GM04504 (cell line): ENCODE data around the gene DLG2.
"Not testable (repeated sequence)": the region's sequence is repeated elsewhere in the genome, so short reads cannot be mapped to it uniquely, and the experiment has no call there.

Experiments used
- DNase-seq: peaks from one replicate; pipeline ENCODE4 v3.0.0-alpha.2; 2012; ENCODE audit warnings: low read depth

Gene DLG2

DNA sequence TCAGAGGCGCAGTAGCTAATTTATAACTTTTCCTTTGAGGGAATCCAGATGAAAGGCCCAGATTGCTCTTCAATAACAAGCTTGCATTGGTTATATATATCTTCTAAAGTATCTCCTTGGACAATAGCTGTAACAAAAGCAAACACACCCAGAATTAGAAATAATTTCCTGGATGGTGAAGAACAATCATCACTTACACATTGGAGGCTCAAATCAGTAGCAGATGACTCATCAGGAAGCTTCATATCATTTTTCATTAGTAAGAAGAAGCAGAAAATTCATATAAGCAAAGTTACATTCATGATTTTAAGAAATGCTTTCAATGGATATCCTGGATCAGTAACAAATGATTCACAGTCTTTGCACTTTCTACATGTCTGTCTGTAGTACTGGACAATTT, 2167.3 kb downstream of the DLG2 start:
- DNase-seq: no peak

GRCh38 chr11:83456566-83456965, 2170.6 kb downstream of the DLG2 start:
- no peak for DNase-seq

- DNase-seq: no peak
Observed at GRCh38 chr11:83456075-83456474, 2171.1 kb downstream of the DLG2 start.

DNA sequence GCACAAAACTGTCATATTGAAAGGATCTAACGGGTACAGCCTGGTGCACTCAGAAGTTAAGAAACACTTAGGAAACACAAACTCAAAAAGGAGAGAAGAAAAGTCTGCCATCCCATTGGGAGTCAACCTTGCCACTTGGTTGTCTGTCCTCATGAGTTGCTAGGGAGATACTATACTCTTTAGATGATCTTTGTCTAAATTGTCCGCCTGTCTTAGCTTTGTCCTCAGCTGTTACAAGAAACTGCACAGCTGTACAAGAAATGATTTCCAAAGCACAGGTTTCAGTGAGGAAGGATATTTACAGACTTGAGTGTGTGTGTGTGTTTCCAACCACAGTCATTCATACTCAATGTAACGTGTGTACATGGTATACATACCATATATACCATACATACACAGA, 2171.8 kb downstream of the DLG2 start:
- no peak for DNase-seq

DNA sequence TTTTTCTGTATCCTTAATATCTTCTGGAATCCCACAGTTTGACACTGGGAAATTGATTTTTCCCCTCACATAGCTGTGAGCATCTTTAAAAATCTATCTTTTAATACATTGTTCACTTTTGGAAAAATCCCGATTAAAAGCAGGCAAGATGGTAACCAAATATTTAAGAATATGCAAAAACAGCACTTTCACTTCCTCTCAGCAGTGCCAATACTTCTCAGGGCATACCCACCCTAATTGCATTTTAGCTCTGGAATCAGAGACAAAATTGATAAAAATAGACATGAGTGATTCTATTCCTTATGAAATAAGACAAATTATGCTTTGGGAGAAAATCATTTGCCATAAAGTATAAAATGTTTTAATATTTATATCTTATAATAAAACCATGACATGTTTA, 2172.5 kb downstream of the DLG2 start:
- DNase-seq: no peak

DNA sequence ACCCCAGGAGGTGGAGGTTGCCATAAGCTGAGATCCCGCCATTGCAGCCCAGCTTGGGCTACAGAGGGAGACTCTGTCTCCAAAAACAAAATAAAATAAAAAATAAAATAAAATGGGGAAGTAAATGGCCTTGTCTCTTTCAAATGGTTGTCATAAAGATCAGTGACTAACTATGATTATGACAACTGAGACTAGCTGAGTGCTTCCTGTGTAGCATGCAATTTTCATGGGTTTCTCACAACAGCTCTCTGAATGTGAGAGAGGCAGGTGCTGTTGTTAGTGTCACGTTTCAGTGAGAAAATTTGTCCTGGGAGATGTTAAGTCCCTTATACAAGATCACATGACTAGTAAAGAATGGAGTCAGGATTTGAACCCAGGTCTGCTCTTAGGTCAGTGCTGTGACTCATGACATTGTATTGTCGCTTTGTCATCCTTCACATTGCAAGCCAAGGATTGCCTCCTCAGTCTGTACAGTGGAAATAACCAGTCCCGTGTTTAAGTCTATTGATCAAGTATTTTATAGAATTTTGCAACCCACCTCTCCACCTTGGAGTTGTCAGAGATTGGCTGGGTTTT, 2177.7 kb downstream of the DLG2 start:
- no peak for DNase-seq

DNA sequence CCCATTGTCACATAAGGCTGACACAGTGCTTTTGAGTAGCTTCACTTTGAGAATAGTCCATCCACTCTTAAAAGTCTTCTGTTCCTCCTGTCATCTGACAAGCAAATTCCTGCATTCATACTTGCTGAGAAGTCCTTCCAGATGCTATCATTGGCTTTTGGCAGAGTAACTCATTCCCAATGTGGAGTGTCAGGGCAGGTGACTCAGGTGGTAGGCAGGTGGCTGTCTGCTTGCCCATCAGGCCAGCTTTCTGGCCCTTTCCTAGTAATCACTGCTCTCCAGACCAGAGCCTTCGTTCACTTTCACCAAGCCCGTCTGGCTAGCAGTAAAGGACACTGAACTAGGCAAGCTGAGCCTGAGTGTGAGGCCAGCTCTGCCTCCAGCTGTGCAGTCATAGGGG, 2178.5 kb downstream of the DLG2 start:
- no peak for DNase-seq

GRCh38 chr11:83443880-83444279, 2183.3 kb downstream of the DLG2 start:
- not testable (repeated sequence) for DNase-seq

DNA sequence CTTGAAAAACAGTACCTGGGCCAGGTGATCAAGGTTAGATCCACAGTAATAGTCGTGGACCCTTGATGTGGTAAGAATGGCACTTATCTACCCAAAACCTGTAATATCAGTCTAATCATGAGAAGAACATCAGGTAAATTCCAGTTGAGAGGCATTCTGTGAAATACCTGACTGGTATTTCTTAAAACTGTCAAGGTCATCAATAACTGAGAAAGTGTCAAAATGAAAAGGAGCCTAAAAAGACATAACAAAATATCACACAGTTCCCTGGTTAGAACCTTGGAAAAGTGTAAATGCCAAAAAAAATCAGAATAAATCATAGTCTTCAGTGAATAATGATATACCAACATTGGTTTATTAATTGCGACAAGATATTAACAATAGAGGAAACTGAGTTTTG, 2185.5 kb downstream of the DLG2 start:
- no peak for DNase-seq

- DNase-seq: no peak
Observed at GRCh38 chr11:83441171-83441570, 2186.0 kb downstream of the DLG2 start.

GRCh38 chr11:83438438-83438837, 2188.7 kb downstream of the DLG2 start:
- DNase-seq: no peak

GRCh38 chr11:83437939-83438338, 2189.2 kb downstream of the DLG2 start:
- DNase-seq: no peak

DNA sequence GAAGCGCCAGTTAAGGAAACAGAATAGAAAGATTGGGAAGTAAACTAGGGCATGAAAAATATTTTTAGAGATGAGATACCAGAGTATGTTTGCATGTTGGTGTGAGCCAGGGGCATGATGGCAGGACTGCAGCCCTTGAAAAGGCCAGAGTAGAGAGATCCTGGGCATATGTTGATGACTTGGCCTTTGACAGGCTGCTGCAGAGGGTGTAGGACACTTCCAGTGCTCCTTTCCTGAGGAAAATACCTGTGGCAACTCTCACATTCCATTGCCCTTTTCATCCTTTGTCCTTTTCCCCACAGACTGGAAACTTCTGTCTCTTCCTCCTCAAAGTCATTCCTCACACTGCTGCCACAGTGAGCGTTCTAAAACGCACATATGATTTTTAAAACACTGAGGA, 2190.3 kb downstream of the DLG2 start:
- no peak for DNase-seq

DNA sequence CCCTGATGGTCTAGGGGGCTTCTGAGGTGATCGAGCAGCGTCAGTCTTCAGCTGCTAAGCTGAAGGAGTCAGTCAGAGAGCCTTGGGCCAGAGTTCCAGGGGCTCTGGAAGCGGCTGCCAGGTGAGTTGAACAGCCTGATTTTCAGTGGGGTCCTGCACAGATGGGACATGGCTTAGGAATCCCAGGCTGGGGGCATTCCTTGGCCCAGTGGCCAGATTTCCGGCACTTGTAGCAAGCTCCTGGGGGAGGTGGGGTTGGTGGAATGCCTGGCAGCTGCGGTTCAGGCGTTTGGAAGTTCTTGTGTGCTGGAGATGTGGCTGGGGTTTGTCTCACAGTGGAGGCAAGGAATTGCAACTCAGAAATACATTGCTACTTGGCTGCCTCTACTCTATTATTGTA, 2192.3 kb downstream of the DLG2 start:
- DNase-seq: not testable (repeated sequence)

DNA sequence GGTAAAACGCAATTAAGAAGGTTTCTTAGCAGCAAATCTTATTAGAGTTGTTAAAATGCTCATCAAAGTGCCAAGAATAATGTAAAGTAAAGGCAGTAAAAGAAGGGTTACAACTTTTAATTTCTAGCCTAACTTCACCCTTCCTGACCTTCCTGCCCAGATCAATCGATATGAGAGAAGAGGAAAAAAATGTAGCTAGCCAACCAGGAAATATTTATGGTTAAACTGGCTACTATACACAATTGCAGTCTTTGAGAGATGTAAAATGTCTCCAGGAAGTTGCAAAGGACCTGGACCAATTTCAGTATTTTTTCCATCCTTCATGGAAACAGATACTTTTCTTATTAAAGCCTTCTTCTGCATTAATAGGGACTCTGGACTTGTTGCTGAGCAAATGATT, 2199.2 kb downstream of the DLG2 start:
- no peak for DNase-seq

GRCh38 chr11:83427501-83427900, 2199.6 kb downstream of the DLG2 start:
- no peak for DNase-seq

DNA sequence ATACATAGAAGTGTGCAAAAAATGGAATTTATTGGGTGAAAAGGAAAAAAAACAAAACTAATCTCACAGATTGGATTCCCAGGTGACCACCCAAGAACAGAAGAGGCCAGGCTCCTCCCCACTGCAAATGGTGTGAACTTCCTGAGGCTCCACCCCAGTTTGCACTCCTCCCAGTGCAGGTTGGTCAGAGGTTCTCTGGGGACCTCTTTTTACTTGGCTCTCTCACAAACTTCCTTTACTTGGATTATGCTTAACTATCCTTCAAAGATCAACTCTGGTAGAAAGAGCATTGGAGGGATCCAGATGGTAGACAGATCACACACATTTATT, 2202.0 kb downstream of the DLG2 start:
- no peak for DNase-seq

GRCh38 chr11:83424376-83425136, 2202.6 kb downstream of the DLG2 start:
- DNase-seq: no peak

GRCh38 chr11:83422641-83423040, 2204.5 kb downstream of the DLG2 start:
- not testable (repeated sequence) for DNase-seq

DNA sequence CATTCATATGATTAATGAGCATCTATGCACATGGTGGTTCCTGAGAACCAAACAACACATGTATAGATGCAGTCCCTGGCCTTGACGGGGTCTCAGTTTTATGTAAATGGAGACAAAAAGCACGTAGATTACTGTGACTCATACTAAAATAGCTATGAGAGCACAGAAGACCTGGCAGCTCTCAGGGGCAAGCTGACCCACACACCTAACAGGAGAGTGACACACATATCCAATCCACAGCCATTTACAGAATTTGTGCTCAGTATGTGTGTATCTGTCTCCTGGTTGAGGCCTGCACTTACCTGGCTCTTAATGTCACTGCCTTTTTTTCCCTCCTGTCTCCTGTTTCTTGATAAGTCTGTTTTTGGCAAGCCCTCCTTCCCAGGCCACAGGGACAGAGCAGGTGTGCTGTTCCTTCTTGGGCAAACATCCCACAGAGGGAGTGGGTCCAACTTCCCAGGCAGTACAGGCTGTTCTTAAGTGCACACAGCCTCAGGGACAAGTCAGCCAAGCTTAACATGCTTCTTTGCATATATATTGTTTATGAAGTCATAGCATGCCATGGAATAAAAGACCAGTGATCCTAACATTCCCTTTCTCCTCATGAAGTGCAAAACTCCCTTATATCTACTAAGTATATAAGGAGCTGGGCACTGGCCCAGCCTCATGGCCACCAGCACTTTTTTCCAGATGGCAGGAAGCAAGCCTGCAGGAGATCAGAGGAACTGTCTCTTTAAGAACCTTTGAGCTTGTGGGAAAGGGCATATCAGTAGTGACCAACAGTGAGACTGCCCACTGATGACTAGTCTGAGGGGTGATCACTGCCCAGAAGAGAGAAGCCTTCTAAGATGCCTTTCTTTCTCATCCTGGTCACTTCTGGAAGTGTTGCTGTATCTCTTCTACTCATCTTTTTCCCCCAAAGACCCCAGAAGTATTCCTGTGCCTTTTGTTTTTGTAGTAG, 2216.3 kb downstream of the DLG2 start:
- no peak for DNase-seq

GRCh38 chr11:83409891-83410290, 2217.3 kb downstream of the DLG2 start:
- DNase-seq: no peak

- no peak for DNase-seq
Observed at GRCh38 chr11:83409476-83409875, 2217.7 kb downstream of the DLG2 start.

GRCh38 chr11:83408946-83409345, 2218.2 kb downstream of the DLG2 start:
- DNase-seq: no peak
